Measurements from ENCODE around the gene LIMS2.

Gene LIMS2

GRCh38 chr2:127675331-127676261 lies at the start of gene LIMS2:
LIMS2 (minus strand) TSS chr2:127675530; CDS start chr2:127675024, 506 bp downstream.
- no peaks in the 10 kb centered on the region for H3K36me3 ChIP-seq (ENCODE audit: control insufficient read depth, low read depth, low read length)
- H3K4me3 ChIP-seq (ENCODE audit: low read length) = peak within 1 kb of the TSS; percentile 68
- no peak within 1 kb of the TSS for H3K27ac ChIP-seq (ENCODE audit: low read length)
- H3K27me3 ChIP-seq (ENCODE audit: control insufficient read depth, insufficient read depth, low read length) = peaks cover 50% of the 10 kb centered on the region
- H3K9me3 ChIP-seq (ENCODE audit: control insufficient read depth, low read depth, low read length) = no peaks in the 10 kb centered on the region
- peaks cover 3% of the 10 kb centered on the region for H3K4me1 ChIP-seq (ENCODE audit: control insufficient read depth, low read depth, low read length)
- no peak within 1 kb of the TSS for H3K9ac ChIP-seq (ENCODE audit: low read length)

- Histone ChIP-seq H3K9me3 (ENCODE audit: control insufficient read depth, low read depth, low read length) (no peaks in the 10 kb centered on the region), H3K9ac (ENCODE audit: low read length) (no peak overlapping the region), H3K27me3 (ENCODE audit: control insufficient read depth, insufficient read depth, low read length) (no peaks in the 10 kb centered on the region), H3K36me3 (ENCODE audit: control insufficient read depth, low read depth, low read length) (peaks cover 60% of the 10 kb centered on the region), H3K4me3 (ENCODE audit: low read length) (no peak overlapping the region), H3K27ac (ENCODE audit: low read length) (no peak overlapping the region), H3K4me1 (ENCODE audit: control insufficient read depth, low read depth, low read length) (no peaks in the 10 kb centered on the region)
Observed at GRCh38 chr2:127722807-127723206, 47.5 kb upstream of the LIMS2 start.

GRCh38 chr2:127721978-127722355 lies 46.6 kb upstream of the LIMS2 start:
- no peaks in the 10 kb centered on the region for H3K4me1 ChIP-seq (ENCODE audit: control insufficient read depth, low read depth, low read length)
- H3K27ac ChIP-seq (ENCODE audit: low read length) = no peak overlapping the region
- H3K27me3 ChIP-seq (ENCODE audit: control insufficient read depth, insufficient read depth, low read length) = no peaks in the 10 kb centered on the region
- H3K9ac ChIP-seq (ENCODE audit: low read length) = no peak overlapping the region
- H3K4me3 ChIP-seq (ENCODE audit: low read length) = no peak overlapping the region
- peaks cover 68% of the 10 kb centered on the region for H3K36me3 ChIP-seq (ENCODE audit: control insufficient read depth, low read depth, low read length)
- no peaks in the 10 kb centered on the region for H3K9me3 ChIP-seq (ENCODE audit: control insufficient read depth, low read depth, low read length)

GRCh38 chr2:127721311-127721977 lies 46.1 kb upstream of the LIMS2 start:
- Histone ChIP-seq H3K27me3 (ENCODE audit: control insufficient read depth, insufficient read depth, low read length) (no peaks in the 10 kb centered on the region), H3K27ac (ENCODE audit: low read length) (no peak overlapping the region), H3K4me3 (ENCODE audit: low read length) (no peak overlapping the region), H3K9ac (ENCODE audit: low read length) (no peak overlapping the region), H3K4me1 (ENCODE audit: control insufficient read depth, low read depth, low read length) (no peaks in the 10 kb centered on the region), H3K9me3 (ENCODE audit: control insufficient read depth, low read depth, low read length) (no peaks in the 10 kb centered on the region), H3K36me3 (ENCODE audit: control insufficient read depth, low read depth, low read length) (peaks cover 73% of the 10 kb centered on the region)

- Histone ChIP-seq H3K9me3 (ENCODE audit: control insufficient read depth, low read depth, low read length) (no peaks in the 10 kb centered on the region), H3K4me1 (ENCODE audit: control insufficient read depth, low read depth, low read length) (no peaks in the 10 kb centered on the region), H3K27ac (ENCODE audit: low read length) (no peak overlapping the region), H3K27me3 (ENCODE audit: control insufficient read depth, insufficient read depth, low read length) (no peaks in the 10 kb centered on the region), H3K4me3 (ENCODE audit: low read length) (no peak overlapping the region), H3K36me3 (ENCODE audit: control insufficient read depth, low read depth, low read length) (peaks cover 72% of the 10 kb centered on the region), H3K9ac (ENCODE audit: low read length) (no peak overlapping the region)
Observed at GRCh38 chr2:127719301-127720218, 44.2 kb upstream of the LIMS2 start.

GRCh38 chr2:127718271-127718670 lies 42.9 kb upstream of the LIMS2 start:
- Histone ChIP-seq H3K36me3 (ENCODE audit: control insufficient read depth, low read depth, low read length) (peaks cover 74% of the 10 kb centered on the region), H3K9ac (ENCODE audit: low read length) (no peak overlapping the region), H3K9me3 (ENCODE audit: control insufficient read depth, low read depth, low read length) (no peaks in the 10 kb centered on the region), H3K27me3 (ENCODE audit: control insufficient read depth, insufficient read depth, low read length) (no peaks in the 10 kb centered on the region), H3K27ac (ENCODE audit: low read length) (no peak overlapping the region), H3K4me3 (ENCODE audit: low read length) (no peak overlapping the region), H3K4me1 (ENCODE audit: control insufficient read depth, low read depth, low read length) (no peaks in the 10 kb centered on the region)

- peaks cover 55% of the 10 kb centered on the region for H3K36me3 ChIP-seq (ENCODE audit: control insufficient read depth, low read depth, low read length)
- H3K9ac ChIP-seq (ENCODE audit: low read length) = no peak overlapping the region
- no peaks in the 10 kb centered on the region for H3K4me1 ChIP-seq (ENCODE audit: control insufficient read depth, low read depth, low read length)
- H3K4me3 ChIP-seq (ENCODE audit: low read length) = no peak overlapping the region
- H3K27ac ChIP-seq (ENCODE audit: low read length) = no peak overlapping the region
- no peaks in the 10 kb centered on the region for H3K9me3 ChIP-seq (ENCODE audit: control insufficient read depth, low read depth, low read length)
- no peaks in the 10 kb centered on the region for H3K27me3 ChIP-seq (ENCODE audit: control insufficient read depth, insufficient read depth, low read length)
Observed at GRCh38 chr2:127715778-127716449, 40.6 kb upstream of the LIMS2 start.

- no peaks in the 10 kb centered on the region for H3K4me1 ChIP-seq (ENCODE audit: control insufficient read depth, low read depth, low read length)
- H3K9ac ChIP-seq (ENCODE audit: low read length) = no peak overlapping the region
- no peak overlapping the region for H3K27ac ChIP-seq (ENCODE audit: low read length)
- H3K9me3 ChIP-seq (ENCODE audit: control insufficient read depth, low read depth, low read length) = no peaks in the 10 kb centered on the region
- H3K36me3 ChIP-seq (ENCODE audit: control insufficient read depth, low read depth, low read length) = peaks cover 51% of the 10 kb centered on the region
- H3K27me3 ChIP-seq (ENCODE audit: control insufficient read depth, insufficient read depth, low read length) = no peaks in the 10 kb centered on the region
- no peak overlapping the region for H3K4me3 ChIP-seq (ENCODE audit: low read length)
Observed at GRCh38 chr2:127713562-127713961, 38.2 kb upstream of the LIMS2 start.

GRCh38 chr2:127712999-127713398 lies 37.7 kb upstream of the LIMS2 start:
- H3K9me3 ChIP-seq (ENCODE audit: control insufficient read depth, low read depth, low read length) = no peaks in the 10 kb centered on the region
- H3K9ac ChIP-seq (ENCODE audit: low read length) = no peak overlapping the region
- no peaks in the 10 kb centered on the region for H3K4me1 ChIP-seq (ENCODE audit: control insufficient read depth, low read depth, low read length)
- H3K27me3 ChIP-seq (ENCODE audit: control insufficient read depth, insufficient read depth, low read length) = no peaks in the 10 kb centered on the region
- H3K36me3 ChIP-seq (ENCODE audit: control insufficient read depth, low read depth, low read length) = peaks cover 52% of the 10 kb centered on the region
- H3K27ac ChIP-seq (ENCODE audit: low read length) = no peak overlapping the region
- no peak overlapping the region for H3K4me3 ChIP-seq (ENCODE audit: low read length)

GRCh38 chr2:127709336-127709735 lies 34.0 kb upstream of the LIMS2 start:
- Histone ChIP-seq H3K9ac (ENCODE audit: low read length) (no peak overlapping the region), H3K4me3 (ENCODE audit: low read length) (no peak overlapping the region), H3K27ac (ENCODE audit: low read length) (no peak overlapping the region), H3K9me3 (ENCODE audit: control insufficient read depth, low read depth, low read length) (no peaks in the 10 kb centered on the region), H3K36me3 (ENCODE audit: control insufficient read depth, low read depth, low read length) (peaks cover 58% of the 10 kb centered on the region), H3K4me1 (ENCODE audit: control insufficient read depth, low read depth, low read length) (no peaks in the 10 kb centered on the region), H3K27me3 (ENCODE audit: control insufficient read depth, insufficient read depth, low read length) (no peaks in the 10 kb centered on the region)
